Colon (tissue), 2 donors: ENCODE data around the gene ILDR2.

Source experiments
- FAIRE-seq: peaks from 2 replicates; lab custom pipeline; 2012; peaks lifted over from hg19 to GRCh38; lab: Jason Lieb, UNC
- donor health status: control.
- donor health status: control.

Gene ILDR2

DNA sequence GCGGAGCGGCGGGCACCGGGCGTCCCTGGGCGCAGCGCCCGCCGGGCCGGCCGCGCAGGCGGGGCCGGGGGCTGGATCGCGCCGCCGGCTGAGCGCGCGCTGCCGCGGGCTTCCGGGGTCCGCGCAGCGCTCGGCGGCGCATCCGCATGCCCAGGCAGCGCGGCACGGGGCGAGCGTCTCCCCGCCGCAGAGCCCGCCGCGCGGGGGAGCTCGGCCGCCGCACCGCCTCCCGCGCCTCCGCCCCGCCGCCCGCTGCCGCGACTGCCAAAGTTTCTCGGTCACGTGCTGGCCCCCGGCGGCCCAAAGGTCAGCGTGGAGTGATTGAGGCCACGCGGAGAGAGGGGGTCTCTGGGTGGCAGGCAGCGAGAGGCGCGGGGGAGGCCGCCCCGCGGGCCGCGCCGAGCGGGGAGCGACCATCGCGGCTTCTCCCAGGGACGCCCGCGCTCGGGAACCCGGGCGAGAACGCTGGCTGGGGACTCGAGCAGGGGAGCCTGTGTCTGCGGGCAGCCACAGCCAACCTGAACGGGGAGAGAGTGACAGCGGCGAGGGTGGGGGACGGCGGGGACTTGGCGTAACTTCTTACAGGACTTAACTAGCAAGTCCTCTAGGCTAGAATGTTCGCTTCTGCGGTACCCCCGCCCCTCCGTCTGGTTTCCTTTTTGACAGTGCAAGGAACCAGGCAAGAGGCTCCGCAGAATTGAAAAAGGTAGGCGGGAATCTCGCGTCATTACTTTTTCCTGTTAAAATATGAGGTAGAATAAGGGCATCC lies at the start of gene ILDR2:
Gene ILDR2 (minus strand): TSS at position 180 of the 769 bp plus-strand sequence. CDS start 272 bp downstream, outside the sequence.
- no peak for FAIRE-seq

DNA sequence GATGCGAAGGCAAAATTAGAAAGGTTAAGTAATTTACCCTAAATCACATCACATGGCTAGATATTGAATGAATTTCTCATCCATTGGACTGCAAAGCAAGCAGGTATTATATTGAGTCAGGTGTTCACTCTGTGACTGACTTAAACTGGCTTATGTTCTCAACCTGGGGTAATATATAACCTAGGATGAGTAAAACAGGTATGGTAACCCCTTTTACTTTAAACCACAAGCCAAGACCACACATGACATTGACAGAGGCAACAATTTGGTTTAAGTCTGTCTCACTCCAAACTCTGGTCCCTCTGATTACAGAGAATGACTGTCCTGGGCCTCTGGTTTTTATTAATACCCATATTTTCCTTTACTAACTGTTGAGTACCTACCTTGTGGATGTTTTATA lies 47.0 kb upstream of the ILDR2 start:
- FAIRE-seq, result no peak

- FAIRE-seq, result no peak
These were observed 40.9 kb upstream of the ILDR2 start for GRCh38 chr1:167016100-167016750.

DNA sequence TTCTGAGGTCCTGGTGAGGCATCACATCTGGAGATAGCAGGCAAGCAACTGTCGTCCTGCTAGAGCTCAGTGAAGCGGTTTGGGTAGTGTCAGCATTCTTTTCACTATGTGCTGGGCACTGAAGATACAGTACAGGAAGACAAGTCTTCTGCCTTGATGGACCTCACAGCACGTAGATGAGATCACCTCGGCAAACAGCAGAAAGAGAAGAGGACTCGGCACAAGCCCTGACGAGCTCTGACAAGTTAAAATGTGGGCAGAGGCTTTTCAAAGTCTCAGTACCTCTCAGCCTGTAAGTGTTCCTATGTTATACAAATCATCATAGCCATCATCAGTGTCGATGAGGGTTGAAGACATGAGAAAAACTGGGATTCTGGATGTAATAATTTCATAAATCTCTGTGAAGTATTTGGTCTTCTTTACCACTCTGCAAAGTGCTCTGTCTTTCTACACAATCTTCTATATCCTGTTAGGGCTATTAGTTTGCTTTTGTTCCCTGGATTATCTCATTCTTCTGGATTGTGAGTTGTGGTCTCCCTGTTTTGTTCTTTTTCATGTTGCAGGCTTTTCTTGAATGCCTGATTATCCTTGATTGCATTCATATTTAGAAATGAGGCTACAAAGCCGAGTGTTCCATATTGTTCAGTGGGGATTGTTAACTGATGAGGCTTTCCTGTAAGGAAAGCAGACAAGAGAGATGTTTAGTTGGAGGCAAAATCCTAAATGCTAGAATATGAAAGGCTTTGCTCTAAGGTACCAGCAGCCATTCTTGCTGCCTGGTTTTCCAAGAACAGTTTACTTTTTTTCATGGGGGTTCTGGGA lies 38.0 kb upstream of the ILDR2 start:
- FAIRE-seq, result no peak

GRCh38 chr1:167012570-167012969 lies 37.2 kb upstream of the ILDR2 start:
- FAIRE-seq, result no peak

- FAIRE-seq, result no peak
These were observed 36.3 kb upstream of the ILDR2 start for GRCh38 chr1:167011560-167012191.

DNA sequence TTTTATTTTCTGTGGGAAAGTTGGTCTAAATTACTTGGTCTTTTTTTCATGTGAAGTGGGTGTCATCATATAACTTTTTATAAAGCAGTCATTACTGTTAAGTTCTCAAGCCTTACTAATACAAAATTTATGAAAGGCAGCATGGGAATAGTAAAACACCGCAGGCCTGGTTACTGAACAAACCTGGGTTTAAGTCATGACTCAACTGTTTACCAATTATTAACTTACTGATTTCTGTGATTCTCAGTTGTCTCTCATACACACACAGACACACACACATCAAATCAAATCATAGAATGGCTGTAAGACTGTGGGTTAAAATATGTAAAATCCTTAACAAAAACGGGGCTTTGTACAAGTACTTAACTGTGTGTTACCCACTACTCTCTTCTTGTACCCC lies 28.4 kb upstream of the ILDR2 start:
- no peak for FAIRE-seq

- FAIRE-seq, result no peak
These were observed 27.0 kb upstream of the ILDR2 start for GRCh38 chr1:167002354-167002753.

DNA sequence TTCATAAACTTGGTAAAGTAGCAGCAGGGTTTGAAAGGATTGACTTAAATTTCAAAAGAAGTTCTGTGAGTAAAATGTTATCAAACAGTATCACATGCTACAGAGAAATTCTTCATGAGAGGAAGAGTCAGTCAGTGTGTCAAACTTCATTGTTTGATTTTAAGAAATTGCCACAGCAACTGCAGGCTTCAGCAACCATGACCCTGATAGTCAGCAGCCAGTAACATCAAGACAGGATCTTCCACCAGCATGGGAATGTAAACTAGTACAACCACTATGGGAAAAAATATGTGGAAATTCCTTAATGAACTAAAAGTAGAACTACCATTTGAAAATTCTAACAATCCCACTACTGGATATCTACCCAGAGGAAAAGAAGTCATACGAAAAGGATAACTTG lies 25.2 kb upstream of the ILDR2 start:
- FAIRE-seq, result no peak

GRCh38 chr1:166999500-167000055 lies 24.2 kb upstream of the ILDR2 start:
- FAIRE-seq, result no peak

DNA sequence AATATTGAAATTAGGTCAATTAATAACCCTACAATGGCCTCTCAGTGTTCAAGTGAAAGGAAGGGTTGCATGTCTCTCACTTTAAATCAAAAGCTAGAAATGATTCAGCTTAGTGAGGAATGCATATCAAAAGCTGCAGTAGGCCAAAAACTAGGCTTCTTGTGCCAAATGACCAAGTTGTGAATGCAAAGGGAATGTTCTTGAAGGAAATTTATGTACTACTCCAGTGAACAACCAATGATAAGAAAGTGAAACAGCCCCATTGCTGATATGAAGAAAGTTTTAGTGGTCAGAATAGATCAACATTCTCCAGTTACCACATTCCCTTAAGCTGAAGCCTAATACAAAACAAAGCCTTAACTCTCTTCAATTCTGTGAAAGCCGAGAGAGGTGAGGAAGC lies 23.7 kb upstream of the ILDR2 start:
- FAIRE-seq, result no peak

DNA sequence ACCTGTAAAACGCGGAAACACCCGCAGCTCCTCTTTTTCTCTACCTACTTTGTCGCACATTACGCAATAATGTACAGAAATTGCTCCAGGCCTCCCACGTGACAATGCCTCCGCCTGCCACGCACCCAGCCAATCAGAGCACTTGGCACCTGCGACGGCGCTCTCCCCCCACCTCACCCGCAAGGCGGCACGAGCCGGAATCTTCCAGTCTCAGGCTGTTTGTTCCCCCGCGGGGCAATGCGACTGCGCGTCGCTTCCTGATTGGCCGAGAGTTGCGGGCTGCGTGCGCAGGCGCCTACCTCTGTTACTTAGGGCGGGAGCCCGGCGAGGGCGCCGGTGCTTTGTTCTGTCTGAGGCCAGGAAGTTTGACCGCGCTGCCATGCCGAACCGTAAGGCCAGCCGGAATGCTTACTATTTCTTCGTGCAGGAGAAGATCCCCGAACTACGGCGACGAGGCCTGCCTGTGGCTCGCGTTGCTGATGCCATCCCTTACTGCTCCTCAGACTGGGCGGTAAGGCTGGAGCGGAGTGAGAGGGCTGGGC lies 13.7 kb upstream of the ILDR2 start, which contains the start of gene MAEL:
Gene MAEL (plus strand): TSS at position 307 of the 542 bp plus-strand sequence. CDS start 73 bp downstream, at position 380.
- FAIRE-seq, result no peak

DNA sequence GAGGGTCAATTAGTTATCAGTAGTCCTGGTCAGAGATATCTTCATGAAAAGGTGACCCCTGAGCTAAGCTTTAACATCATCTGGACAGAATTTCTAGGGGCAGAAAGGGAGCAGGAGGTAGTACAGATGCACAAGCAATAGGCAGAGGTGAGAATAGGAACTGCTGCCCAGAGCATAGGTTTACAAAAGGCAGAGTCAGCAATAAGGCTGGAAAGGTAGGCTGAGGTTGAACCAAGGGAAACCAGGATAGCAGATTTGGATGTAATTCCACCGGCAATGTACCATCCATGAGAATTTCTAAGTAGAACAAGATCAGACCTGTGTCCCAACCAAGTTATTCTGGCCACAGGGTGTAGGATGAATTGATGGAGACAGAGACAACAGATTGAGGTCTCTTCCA lies 6.2 kb upstream of the ILDR2 start:
- FAIRE-seq, result no peak

GRCh38 chr1:166980818-166981217 lies 5.5 kb upstream of the ILDR2 start:
- no peak for FAIRE-seq

DNA sequence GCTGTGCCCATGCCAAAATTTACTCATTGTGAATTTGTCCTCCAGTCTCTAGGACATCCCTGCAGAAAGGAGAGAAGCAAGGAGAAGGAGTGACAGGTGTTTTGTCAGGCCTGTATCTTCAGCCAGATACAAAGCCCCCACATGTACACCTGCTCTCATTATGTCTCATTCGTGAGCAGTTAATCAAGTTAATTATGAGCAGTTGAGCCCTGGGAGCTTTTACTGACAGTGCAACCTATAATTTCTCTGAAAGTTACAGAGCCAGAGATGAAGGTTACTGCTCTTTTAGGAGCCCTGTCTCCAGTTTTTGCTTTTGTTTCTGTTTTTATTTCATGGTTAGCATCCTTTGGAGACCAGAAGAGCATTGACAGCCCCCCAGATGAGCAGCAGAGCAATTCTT lies 5.0 kb upstream of the ILDR2 start:
- FAIRE-seq, result no peak

DNA sequence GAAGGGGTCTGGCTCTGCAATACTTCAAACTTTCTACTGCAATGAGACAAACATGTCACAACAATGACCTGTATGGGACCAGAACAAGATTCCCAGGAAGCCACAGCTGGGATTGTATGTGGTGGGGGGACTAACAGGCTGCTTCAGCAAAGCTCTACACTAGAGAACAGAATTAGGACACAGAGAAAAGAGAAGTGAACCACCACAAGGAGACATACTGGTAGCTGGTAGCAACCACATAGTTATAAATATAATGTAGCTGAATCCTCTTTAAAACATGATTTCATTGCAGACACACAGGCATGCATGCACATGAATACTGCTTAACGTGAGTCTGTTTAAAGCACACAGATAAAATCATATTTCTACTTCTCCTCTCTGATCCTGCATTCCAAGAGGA lies 3.5 kb upstream of the ILDR2 start:
- FAIRE-seq, result no peak

- FAIRE-seq, result no peak
These were observed 2.6 kb upstream of the ILDR2 start for GRCh38 chr1:166977951-166978350.

DNA sequence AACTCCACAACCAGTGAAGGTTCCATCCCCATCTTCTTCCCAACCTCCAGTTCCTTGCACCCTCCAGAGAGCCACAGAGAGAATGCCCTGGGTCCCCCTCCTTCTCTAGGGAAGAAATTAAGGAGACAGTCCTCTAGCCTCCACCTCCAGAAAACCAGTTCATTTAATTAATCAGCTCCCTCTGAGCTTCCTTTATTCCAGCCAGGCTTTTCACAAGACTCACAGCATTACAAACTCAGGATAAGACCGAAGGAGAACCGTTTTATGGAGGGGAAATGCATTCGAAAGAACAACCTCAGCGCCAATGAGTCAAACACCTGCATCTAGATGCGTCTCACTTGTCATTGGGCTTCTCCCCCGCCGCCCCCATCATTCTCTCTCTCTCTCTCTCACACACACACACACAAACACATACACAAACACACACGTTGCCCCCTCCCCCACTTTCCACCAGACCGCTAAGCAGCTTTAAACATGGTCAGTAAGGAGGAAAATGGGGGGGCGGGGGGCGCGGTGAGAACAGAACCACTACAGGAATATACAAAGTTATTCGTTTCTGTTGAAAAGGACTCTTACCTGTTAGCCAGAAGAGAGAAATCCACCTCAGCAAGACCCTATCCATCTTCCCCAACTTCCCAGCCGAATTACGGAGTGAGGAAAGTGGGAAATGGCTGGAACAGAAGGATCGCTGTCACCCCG lies 544 bp downstream of the ILDR2 start:
- no peak for FAIRE-seq

GRCh38 chr1:166972826-166973225 lies 2.5 kb downstream of the ILDR2 start:
- FAIRE-seq, result no peak

- FAIRE-seq, result no peak
These were observed 3.1 kb downstream of the ILDR2 start for GRCh38 chr1:166972193-166972592.

DNA sequence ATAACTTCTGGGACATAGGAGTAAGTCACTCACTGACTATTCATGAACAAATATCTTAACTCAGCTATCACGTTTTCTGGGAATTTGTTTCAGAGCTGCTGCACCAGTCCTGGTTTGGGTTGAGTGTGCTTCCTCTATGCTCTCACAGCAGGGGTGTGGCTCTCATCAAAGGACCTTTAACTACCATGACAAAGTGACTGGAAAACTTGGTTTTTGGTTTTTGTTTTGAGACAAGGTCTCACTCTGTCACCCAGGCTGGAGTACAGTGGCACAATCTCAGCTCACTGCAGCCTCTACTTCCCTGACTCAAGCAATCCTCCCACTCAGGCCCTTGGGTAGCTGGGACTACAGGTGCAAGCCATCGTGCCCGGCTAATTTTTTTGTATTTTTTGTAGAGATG lies 4.1 kb downstream of the ILDR2 start:
- no peak for FAIRE-seq
